DND-41 (cell line): Measurements from ENCODE around the gene CORO6.

Source experiments
- CTCF ChIP-seq: IDR thresholded peaks from 2 replicates; pipeline ENCODE4 v1.5.1; 2012; ENCODE audit warnings: borderline replicate concordance, low read length, moderate library complexity, mild to moderate bottlenecking; ENCODE audit not compliant: poor library complexity, severe bottlenecking; ENCODE audit errors: extremely low read depth
- EZH2 ChIP-seq: IDR thresholded peaks from 3 replicates; pipeline ENCODE4 v1.6.1; 2012; ENCODE audit warnings: borderline replicate concordance, low read depth, mild to moderate bottlenecking, moderate library complexity, low read length, inconsistent platforms; ENCODE audit not compliant: severe bottlenecking

- TF ChIP-seq CTCF (no peak), EZH2 (no peak)
These were observed 43.9 kb downstream of the CORO6 start for GRCh38 chr17:29578626-29579485.
